GM18858 (cell line): ENCODE measurements around the gene CDA.

Source experiments
- ATAC-seq: cut with Tn5 transposase; IDR thresholded peaks from one replicate; pipeline ENCODE4 v1.9.1; 2021; ENCODE audit not compliant: unreplicated experiment

The CDA gene

GRCh38 chr1:20648438-20648837 is 59.5 kb downstream of the CDA start:
- no peak for ATAC-seq

GRCh38 chr1:20648946-20649345 is 60.0 kb downstream of the CDA start:
- ATAC-seq, result no peak

GRCh38 chr1:20652300-20652699 is 63.4 kb downstream of the CDA start:
- no peak for ATAC-seq

- no peak for ATAC-seq
Measured at GRCh38 chr1:20654104-20654690, 65.3 kb downstream of the CDA start.

- ATAC-seq, result no peak
Measured at GRCh38 chr1:20657024-20657423, 68.1 kb downstream of the CDA start.

- ATAC-seq, result no peak
Measured at GRCh38 chr1:20658166-20658915, 69.4 kb downstream of the CDA start.

- no peak for ATAC-seq
Measured at GRCh38 chr1:20660363-20660762, 71.5 kb downstream of the CDA start.

GRCh38 chr1:20660847-20661206 is 71.9 kb downstream of the CDA start:
- no peak for ATAC-seq

GRCh38 chr1:20661207-20662109 is 72.6 kb downstream of the CDA start, which contains the start of gene DDOST:
DDOST (minus strand) TSS chr1:20661369; CDS start chr1:20661350, 19 bp downstream.
- ATAC-seq, result peak; percentile 89

GRCh38 chr1:20662110-20662475 is 73.2 kb downstream of the CDA start:
- no peak for ATAC-seq

GRCh38 chr1:20663365-20663764 is 74.5 kb downstream of the CDA start:
- ATAC-seq, result no peak

GRCh38 chr1:20663969-20664715 is 75.2 kb downstream of the CDA start:
- no peak for ATAC-seq

GRCh38 chr1:20665726-20666125 is 76.8 kb downstream of the CDA start:
- ATAC-seq, result no peak

GRCh38 chr1:20666146-20666545 is 77.2 kb downstream of the CDA start:
- no peak for ATAC-seq

GRCh38 chr1:20666804-20667203 is 77.9 kb downstream of the CDA start:
- ATAC-seq, result no peak
